PFSK-1 (cell line): ENCODE results near the gene TMEM158.

ENCODE experiments used
- POLR2AphosphoS5 ChIP-seq: IDR thresholded peaks from 2 replicates; pipeline ENCODE4 v1.6.1; 2012; ENCODE audit warnings: low read depth, mild to moderate bottlenecking, control low read depth, low read length, moderate library complexity
- SIN3A ChIP-seq: IDR thresholded peaks from 2 replicates; pipeline ENCODE4 v1.6.1; 2012; ENCODE audit warnings: mild to moderate bottlenecking, low read length, moderate library complexity, borderline replicate concordance; ENCODE audit not compliant: insufficient read depth

GRCh38 chr3:45269952-45270351 lies 43.9 kb upstream of the TMEM158 start:
- TF ChIP-seq SIN3A (no peak), POLR2AphosphoS5 (no peak)
